M059J (cell line): ENCODE results near the gene MYH9. TPM values are rescaled to one million over a fixed set of nuclear protein-coding genes. Genes with fewer than 3 reads are reported as not detected.

Source experiments
- DNase-seq: peaks from one replicate; pipeline ENCODE4 v3.0.0-alpha.2; 2012; ENCODE audit warnings: low read depth
- total RNA-seq: library from RNA; depleted of rRNA; stranded (reverse); fragments of >200 nt; shearing (Covaris generic); gene quantifications from 2 replicates; pipeline ENCODE4 v1.2.3, GENCODE V29; 2014

MYH9 gene
- total RNA-seq, 1 experiment from 2014 or later: 320 TPM

DNA sequence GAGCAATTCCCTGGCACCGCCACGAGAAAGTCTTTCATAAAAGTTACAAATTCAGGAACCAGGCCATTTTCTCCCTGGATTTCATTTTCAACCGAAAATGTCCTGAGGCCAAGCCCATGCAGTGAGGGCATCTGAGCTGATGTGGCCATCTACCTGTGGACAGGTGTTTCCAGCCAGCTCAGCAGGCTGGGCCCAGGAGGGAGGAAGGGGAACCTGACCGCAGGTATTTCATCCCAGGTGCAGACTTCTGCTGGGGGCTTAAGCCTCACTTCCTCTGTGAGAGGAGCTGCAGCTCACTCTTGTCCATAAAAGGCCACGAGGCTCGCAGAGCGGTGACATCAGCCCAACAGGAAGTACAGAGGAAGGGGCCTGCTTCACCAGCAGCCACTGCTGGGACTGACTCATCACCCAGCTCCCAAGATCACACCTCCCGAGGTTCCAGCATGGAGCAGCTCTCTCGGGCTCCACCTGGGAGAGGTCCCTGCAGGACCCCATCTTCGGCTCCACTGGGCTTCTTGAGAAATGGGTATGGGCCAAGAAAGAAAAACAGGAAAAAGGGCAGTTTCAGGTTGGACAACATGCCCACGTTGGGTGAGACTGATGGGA lies 56.4 kb downstream of the MYH9 start:
- DNase-seq: peak; percentile 97

GRCh38 chr22:36330655-36331305 lies 57.0 kb downstream of the MYH9 start:
- DNase-seq: peak; percentile 79

DNA sequence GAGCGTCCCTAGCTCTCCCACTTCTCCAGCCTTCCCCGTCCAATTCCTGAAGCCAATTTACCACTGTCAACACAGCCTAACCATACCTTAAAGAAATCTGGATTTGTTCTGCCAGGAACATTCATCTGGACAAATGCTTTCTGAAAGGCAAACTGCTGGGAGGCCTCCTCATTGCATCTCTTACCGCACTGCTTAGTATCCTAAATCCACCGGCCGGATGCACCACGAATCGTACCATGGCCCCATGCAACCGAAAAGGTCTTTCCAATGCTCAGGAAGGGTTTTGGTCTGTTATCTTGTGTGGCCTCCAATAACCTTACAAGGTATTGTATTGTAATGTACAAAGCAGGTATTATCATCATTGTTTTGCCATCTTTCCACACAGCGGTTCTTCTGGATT lies 57.6 kb downstream of the MYH9 start:
- DNase-seq: no peak

DNA sequence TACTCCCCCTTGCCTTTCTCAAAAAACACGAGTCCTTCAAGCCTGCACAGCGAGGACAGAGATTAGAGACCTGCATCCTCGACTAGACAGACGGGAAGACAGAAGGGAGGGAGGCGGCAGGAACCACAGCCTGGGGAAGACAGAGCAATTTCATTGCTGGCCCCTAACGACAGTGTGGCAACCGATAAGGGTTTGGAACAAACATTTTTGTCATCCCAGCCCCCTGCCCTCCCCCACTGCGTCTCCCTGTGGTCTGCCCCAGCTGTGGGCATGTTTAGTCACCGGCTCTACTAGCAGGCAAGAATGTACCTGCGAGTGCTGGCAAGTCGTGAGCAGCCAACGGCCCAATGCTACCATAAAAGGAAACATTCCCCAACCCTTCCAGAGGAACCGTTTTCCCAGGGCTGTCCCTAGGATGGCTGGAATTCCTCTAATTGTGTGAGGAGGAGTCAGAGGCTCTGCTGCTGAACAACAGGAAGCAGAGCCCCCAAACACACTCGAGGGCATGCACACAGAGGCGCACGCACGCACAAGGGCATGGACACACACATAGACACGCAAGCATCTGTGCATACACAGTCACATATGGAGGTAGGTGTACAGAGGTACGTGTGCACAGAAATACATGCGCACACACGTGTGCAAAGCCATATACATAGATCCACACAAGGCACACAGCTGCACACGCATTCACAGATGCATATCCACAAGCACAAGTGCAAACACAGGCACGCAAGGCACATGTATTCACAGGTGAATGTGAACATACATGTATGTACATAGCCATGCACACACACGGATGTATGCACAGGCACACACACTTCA lies 58.3 kb downstream of the MYH9 start:
- peak; percentile 99 for DNase-seq

GRCh38 chr22:36328635-36329253 lies 59.0 kb downstream of the MYH9 start:
- DNase-seq: peak; percentile 94

DNA sequence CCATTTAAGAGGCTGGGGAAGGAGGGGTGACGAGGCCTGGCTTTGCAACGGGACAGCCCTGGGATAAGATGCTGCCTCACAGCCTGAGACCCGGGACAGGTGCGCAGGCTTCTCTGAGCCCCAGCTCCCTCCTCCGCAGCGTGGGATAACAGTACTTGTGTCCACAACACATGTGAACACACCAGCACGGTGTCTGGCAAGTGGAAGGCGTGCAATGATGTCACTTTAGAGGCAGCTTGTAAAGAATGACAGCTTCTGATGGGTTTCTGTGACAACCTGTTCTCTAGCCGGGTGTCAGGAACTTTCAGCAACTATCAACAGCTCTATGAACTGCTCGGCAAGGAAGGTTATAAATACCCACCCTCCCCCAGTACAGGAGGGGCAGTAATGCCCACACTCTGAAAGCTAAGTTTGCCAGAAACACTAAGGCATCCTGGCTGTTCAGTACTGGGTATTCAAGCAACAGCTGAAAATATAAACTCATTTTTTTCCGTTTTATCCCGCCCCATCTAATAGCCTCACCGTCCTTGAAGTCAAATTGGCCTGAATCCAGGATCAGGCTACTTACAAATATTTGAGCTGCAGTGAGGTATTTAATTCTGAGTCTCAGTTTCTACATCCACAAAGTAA lies 59.7 kb downstream of the MYH9 start:
- DNase-seq: peak; percentile 36

- no peak for DNase-seq
These were observed 61.3 kb downstream of the MYH9 start for GRCh38 chr22:36326178-36327161.

GRCh38 chr22:36325154-36326031 lies 62.4 kb downstream of the MYH9 start:
- peak; percentile 72 for DNase-seq

DNA sequence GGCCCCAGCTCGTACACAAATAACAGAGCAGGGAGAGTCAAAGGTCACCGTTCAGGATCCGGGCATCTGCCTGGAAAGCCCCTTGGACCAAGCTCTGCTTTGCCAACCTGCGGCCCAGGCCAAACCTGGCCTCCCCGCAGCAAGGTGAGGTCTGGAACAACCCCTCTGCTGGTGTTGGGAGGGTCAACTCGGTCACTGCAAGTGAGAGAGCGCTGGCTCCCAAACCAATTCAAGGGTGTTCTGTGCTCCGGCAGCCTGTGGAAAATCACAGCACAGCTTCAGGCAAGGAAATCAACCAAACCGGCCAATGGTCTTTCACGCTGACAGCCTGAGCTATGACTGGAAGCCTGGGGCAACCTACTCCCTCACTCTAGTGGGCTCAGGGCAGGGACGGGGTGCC lies 63.4 kb downstream of the MYH9 start:
- DNase-seq: no peak

GRCh38 chr22:36323855-36324331 lies 63.9 kb downstream of the MYH9 start:
- no peak for DNase-seq

DNA sequence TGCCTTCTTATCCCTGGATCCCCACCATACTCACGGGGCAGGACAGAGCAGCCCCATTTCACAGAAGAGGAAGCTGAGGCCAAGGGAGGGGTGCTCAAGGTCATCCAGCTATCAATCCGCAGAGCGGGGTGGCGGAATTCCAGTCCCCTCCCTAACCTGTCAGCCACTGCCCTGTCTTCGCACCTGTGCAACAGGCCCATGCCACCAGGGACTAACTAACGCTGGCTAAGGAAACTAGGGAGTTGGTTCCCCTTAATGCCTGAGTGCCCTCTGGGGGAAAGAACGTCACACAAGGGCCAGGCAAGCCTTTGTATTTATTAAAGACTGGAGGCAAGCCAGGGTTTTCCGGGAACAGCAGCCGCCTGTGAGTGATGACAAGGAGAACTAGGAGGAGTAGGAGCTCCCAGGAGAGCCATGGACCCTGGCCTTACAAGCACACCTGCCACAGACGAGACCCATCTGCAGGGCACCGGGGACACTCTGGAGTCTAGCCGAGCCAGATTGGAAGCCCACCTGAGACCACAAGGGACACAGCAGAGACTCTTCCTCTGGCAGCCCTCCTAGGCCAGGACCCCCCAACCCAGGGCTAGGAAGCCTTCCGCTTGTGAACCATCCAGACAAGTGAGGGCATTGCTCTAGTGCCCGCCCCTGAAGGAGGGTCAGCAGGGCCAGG lies 64.4 kb downstream of the MYH9 start:
- peak; percentile 28 for DNase-seq

DNA sequence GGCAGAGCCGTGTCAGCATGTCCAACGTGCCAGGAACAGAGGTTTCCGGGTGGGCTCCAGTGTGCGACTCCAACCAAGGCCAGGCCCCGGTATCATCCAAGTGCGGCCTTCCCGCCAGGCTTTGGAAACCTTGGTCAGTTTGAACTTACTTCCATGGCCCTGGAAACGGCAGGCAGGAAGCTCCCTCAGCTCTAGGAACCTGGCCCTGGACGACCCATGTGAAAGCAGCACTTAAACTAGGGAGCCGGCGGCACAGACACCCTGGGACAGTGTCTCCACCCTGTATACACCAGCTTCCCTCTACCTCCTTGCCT lies 65.2 kb downstream of the MYH9 start:
- DNase-seq: no peak

GRCh38 chr22:36321797-36322601 lies 65.8 kb downstream of the MYH9 start:
- no peak for DNase-seq

GRCh38 chr22:36320553-36320952 lies 67.2 kb downstream of the MYH9 start:
- no peak for DNase-seq

DNA sequence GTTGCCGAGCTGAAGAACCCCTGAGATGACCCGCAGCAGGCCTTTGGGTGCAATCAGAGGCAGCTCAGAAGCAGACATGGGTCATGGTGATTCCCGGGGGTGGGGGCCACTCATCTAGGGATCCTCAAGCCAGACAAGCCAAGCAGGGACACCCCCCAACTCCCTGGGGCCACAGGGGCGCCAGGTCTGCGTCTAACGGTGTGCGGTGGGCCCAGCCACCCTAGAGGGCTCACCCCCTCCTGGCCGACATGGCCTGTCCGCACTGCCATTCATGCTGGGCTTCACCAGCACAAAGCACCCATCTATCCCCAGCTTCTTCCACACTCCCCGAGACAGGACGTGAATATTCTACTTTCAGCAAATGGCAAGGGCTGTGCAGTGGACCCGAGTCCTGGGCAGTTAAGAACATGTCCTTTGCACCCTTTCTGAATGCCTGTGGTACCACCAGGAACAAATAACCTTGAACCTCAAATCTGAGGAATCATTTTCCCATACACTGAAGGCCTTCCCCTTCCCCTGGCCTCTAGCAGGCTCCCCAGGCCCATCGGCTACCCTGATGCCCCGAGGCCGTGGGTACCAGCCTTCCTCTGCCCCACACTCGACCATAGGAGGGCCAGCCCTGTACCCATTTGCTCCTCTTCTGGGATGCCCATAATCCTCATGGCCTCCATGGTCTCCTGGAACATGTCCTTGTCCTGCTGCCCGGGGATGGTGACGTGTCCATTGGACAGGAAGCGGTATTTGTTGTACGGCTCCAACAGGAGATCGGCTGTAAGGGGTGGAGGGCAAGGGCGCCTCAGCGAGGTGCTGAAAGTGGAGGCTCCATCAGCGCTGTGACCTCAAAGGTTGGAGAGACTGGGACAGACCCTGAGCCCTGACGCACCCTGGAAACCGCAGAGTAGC lies 67.9 kb downstream of the MYH9 start:
- DNase-seq: no peak

DNA sequence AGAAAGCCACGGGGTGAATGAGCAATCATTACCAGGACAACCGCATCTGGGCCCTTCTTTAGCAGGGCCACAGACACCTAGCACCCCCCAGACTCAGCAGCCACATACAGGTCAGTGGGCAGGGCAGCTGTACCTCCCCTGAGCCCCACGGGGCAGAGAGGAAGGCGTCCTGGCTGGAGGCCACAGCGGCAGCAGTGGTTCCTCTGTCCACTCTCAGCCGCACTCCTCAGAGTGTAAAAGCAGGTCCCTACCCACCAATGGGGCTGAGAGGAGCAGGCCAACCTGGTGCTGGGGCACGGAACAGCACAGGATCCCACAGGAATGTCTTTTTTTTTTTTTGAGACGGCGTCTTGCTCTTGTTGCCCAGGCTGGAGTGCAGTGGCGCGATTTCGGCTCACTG lies 69.3 kb downstream of the MYH9 start:
- DNase-seq: no peak

DNA sequence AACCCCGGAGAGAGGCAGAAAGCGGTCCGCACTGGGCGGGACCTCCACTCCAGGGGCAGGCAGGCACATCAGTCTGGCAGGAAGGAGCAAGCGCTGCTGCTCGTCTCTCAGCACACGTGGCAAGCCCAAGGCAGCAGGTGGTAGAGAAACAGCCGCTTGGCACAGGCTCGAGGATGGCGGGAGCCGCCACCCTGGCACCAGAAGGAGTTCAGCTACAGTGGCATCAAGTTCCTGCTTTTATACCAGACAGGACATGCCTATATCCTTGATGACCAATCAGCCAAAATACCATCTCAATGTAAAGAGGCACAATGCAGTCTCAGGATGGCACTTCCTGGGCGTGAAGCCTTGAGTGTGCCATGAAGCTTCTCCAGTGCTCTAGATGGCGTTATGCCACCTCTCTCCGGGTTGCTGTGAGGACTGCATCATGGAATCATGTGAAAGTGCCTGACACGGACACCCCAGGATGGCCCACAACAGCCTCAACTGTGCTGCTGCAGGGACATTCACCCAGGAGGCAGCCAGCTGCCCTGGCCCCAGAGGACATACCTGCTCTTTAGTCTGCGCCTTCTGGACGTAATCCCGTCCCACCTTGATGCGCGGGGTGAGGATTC lies 70.0 kb downstream of the MYH9 start:
- DNase-seq: no peak
